Activated gamma-delta T cell treated with anti-CD3 and anti-CD28 coated beads, Interleukin-2, amount 50 U/mL, for 16 hours (primary cell): ENCODE results near the gene TROAP.
"Not testable (repeated sequence)": the region's sequence is repeated elsewhere in the genome, so short reads cannot be mapped to it uniquely, and the experiment has no call there.

ENCODE experiments used
- DNase-seq: peaks from one replicate; pipeline ENCODE4 v3.0.0-alpha.2; 2020; ENCODE audit warnings: low read depth

The TROAP gene

DNA sequence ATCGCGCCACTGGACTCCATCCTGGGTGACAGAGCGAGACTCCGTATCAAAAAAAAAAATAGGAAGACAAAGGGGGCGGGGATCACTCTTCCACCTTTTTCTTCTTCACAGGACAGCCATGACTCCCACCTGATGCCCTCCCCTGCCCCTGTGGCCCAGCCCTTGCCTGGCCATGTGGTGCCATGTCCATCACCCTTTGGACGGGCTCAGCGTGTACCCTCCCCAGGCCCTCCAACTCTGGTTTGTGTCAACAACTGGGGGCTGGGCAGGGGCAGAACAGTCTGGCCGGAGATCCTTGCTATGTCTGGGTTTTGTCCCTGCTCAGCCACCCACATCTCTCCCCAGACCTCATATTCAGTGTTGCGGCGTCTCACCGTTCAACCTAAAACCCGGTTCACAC lies 5.8 kb downstream of the TROAP start:
- DNase-seq = no peak

DNA sequence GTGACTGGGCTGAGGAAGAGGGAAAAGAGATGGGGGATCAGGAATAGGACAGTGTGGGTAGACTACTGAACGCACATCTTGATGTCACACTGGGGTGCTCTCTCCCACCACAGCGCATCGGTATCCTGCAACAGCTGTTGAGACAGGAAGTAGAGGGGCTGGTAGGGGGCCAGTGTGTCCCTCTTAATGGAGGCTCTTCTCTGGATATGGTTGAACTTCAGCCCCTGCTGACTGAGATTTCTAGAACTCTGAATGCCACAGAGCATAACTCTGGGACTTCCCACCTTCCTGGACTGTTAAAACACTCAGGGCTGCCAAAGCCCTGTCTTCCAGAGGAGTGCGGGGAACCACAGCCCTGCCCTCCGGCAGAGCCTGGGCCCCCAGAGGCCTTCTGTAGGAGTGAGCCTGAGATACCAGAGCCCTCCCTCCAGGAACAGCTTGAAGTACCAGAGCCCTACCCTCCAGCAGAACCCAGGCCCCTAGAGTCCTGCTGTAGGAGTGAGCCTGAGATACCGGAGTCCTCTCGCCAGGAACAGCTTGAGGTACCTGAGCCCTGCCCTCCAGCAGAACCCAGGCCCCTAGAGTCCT lies 7.1 kb downstream of the TROAP start:
- DNase-seq = no peak

DNA sequence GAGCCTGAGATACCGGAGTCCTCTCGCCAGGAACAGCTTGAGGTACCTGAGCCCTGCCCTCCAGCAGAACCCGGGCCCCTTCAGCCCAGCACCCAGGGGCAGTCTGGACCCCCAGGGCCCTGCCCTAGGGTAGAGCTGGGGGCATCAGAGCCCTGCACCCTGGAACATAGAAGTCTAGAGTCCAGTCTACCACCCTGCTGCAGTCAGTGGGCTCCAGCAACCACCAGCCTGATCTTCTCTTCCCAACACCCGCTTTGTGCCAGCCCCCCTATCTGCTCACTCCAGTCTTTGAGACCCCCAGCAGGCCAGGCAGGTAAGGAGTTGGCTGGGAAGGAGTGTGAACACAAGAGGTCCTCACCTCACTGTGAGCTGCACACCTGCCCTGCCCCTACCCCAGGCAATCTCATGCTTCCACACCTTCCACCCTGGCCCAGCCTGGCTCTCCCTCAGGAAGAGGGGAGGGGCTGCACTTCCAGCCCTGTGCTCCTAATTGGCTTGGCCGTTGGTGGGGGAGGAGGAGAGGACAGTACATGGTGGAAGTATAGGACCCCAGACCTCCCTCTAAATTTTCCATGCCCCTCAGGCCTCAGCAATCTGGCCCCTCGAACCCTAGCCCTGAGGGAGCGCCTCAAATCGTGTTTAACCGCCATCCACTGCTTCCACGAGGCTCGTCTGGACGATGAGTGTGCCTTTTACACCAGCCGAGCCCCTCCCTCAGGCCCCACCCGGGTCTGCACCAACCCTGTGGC lies 7.8 kb downstream of the TROAP start:
- no peak for DNase-seq

DNA sequence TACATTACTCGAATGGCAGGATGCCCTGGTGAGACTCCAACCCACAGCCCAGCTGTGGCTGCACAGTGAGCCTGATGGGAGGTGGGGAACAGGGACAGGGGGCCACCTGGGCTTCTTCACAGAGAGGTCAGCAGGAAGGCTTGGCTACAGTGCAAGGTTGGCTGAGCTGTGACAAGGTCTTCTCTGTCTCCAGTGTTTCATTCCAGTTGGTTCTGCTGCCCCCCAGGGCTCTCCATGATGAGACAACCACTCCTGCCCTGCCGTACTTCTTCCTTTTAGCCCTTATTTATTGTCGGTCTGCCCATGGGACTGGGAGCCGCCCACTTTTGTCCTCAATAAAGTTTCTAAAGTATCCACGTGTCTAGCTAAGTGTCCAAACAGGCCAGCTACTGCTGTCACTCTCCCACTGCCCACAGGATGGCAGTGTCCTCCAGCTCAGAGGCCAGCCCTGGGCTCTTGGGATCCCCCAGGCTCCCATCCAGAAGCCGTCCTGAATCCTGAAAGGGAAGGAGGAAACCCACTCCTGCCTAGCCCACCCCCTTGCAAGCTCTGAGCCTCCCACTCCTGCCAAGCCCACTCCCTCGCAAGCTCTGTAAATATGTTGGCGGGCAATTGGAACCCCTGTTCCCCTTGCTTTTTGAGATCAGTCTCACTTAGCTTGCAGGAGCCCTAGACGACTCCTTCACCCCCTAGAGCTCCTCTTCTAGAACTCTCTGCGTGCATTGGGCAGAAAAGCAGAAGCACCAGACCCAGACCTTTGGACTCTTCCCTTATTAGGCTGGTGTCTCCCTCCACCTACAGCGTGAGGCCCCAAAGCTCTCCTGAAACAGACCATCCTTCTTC lies 8.5 kb downstream of the TROAP start:
- DNase-seq = no peak

DNA sequence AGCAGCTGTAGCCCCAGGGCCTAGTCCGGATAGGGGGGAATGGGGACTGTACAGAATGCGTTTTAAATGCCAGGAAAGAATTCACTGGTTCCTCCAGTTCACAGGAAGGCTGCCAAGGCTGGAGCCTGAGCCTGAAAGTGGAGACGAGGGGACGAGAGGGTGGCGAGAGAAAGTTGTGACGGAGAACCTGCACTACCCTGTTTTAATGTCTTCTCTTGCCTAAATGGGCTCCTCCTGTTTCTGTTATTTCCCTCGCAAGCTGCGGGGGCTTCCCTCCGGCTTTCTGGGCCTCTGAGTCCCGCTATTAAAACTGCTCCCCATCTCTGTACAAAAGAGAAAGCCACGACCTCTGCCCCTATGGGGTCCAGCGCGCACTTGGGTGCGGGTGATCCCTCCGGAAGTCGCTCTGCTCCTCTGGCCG lies 9.4 kb downstream of the TROAP start:
- no peak for DNase-seq

DNA sequence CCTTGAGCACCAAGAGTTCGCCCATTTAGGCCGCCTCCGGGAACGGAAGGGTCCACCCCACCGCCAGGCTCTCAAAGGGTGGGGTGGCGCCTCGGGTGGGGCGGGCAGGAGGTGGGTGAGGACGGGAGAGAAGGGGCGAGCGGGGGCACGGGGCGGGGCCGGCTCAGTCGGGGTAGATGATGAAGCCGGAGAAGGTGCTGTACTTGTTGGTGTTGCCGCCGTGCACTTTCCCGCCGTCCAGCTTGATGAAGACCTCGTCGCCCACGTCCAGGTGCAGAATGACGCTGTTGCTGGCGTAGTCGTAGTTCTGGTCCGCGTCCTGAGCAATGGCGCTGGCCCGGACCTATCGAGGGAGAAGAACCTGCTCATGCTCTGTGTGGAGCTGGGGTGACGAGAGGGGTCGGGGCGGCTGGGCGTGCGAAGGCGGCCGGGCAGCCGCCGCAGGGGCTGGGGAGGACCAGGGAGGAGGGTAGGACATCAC lies 9.9 kb downstream of the TROAP start:
- DNase-seq = no peak

DNA sequence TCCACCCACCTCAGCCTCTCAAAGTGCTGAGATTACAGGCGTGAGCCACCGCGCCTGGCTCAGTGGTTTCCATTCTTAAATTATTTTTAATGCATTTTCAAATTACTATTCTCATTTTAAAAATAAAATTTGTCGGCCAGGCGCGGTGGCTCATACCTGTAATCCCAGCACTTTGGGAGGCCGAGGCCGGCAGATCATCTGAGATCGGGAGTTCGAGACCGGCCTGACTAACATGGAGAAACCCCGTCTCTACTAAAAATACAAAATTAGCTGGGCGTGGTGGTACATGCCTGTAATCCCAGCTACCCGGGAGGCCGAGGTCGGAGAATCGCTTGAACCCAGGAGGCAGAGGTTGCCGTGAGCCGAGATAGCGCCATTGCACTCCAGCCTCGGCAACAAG lies 10.7 kb downstream of the TROAP start:
- DNase-seq = not testable (repeated sequence)

DNA sequence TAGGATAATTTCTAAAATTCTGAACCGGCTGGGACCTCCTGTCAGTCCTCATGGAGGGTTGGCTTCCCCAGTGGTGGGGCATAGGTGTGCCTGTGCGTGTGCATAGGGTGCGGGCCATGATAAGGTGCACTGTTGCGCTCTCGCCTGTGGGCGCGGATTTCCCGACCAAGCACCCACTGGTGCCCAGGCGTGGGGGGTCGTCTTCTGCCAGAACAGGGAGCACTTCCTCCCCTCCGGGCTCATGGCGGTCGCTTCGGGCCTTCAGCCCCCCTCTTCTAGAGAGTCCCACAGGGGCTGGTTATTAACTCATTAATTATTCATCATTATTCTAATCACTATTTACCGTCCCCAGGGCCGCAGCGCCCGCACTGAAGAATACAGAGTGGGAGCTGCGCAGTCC lies 11.2 kb downstream of the TROAP start:
- DNase-seq = no peak

DNA sequence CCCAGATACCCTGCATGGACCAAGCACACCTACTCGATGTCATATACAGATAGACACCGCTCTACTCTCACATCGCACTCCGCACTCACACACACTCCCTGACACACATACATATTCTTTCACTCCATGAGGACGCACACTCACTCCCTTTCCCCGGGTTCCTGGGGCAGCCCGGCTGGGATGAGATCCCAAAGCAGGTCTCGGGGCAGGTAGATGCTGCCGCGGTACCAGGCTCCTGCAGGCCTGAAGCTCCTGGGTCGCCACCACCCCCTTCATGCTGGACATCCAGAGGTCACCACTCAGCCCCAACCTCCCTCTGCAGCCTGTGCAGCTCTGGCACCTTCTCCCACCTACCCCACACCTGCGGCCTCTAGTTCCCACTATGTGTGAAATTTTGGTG lies 11.6 kb downstream of the TROAP start:
- DNase-seq = no peak

DNA sequence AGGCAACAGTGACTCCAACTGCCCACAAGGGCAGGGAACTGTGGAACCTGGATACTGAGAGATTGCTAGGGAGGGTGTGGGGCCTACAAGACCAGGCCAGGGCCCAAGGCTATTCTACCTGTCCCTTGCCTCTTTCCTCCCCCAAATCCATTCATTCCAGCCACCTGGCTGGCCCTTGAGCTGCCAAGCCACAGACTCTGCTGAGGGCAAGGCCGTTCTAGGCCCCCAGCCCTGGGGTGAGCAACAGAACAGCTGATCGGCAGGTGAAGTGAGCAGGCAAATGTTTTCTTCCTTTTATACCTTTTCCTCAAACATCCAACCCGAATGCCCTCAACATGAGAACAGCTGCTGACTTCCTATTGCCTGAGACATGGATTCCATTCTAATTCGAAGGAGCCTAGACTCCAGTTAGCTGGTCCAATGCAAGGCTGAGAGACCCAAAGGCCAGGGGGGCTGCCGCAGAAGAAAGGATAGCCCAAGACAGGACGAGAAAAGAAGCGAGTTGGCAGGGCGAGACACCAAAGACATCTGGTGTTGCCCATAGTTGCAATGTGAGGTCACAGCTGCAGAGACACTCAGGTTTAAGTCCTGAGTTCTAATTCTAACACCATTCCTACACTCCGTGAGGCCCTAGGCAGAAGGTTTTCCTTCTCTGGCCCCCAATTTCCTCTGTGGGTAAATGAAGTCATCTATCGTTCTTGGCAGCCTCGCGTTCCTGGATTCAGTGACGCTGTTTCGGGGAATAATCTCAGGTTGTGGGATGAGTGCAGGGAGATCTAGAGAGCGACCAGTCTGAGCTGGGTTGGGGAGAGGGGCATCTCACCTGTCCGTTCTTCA lies 12.3 kb downstream of the TROAP start:
- no peak for DNase-seq

DNA sequence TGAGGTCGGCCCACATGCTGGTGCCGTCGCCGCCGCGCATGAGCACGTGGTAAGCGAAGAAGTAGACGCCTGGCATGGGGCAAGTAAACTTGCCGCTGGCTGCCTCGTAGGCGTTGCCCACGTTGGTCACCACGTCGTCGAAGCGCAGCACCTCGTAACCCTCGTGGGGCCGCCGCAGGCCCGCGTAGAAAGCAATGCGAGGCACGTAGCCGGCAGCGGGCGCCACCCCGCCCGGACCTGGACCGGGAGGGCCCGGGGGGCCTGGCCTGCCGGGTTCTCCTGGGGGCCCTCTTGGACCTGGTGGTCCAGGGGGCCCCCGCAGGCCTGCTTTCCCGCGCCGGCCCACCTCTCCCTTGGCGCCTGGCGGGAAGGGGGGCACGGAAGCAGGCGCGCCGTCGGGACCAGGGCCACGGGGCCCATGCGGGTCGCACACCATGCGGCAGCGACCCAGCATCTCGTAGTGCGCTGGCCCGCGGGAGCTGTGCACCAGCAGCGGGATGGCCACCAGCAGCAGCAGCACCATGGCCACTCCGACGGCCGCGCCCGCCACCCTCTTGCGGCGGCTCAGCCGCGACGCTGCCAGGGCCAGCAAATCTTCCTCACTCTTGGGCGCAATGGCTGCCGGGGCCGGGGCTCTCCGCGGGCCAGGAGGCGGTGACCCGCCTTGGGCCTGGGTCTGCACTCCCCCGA lies 13.0 kb downstream of the TROAP start:
- DNase-seq = no peak

DNA sequence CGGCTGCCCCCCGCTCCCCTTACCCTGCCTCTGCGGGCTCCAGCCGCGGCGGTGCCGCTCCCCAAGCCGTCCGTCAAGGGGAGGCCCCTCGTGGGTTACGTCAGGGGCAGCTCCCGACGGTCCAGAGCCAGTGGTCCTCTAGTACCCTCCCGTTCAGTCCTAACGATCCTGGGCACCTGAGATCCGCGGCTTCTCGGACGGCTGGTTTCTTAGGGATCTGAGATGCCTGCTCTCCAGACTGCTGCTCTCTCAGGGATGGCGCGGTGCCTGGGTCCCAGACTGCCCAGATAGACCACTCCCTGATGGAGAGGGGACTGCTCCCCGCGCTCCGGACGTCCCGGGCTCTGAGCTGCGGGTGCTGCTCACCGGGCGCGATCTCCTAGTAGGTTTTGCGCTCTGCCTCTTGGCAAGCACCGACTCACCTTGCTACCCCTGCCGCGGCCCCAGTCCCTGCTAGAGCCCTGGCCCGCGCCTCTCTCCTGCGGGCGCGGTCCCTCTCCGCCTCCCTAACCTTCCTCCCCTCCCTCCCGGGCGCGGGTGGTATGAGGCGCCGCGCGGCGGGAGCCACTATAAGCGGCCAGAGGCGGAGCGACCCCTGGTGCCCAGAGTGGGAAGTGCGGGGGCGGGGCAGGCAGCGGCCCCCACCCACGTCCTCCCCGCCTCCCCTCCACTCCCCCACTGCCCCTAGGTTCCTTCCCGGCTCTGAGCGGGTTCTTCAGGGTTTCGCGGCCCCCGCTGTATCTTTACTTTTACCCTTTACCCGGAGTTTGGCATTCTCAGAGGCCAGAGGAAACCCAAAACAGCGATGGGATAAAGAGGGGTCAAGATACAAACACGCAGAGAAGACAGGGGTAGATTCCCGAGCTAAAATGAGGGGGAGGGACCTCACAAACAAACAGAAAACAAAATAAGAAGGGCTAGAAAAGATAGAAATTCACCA lies 13.9 kb downstream of the TROAP start, which contains the start of gene C1QL4:
Gene C1QL4, minus strand, starts transcription at position 544 of the 940 bp plus-strand sequence. CDS start 711 bp downstream, outside the sequence.
- peak; percentile 87 for DNase-seq

DNA sequence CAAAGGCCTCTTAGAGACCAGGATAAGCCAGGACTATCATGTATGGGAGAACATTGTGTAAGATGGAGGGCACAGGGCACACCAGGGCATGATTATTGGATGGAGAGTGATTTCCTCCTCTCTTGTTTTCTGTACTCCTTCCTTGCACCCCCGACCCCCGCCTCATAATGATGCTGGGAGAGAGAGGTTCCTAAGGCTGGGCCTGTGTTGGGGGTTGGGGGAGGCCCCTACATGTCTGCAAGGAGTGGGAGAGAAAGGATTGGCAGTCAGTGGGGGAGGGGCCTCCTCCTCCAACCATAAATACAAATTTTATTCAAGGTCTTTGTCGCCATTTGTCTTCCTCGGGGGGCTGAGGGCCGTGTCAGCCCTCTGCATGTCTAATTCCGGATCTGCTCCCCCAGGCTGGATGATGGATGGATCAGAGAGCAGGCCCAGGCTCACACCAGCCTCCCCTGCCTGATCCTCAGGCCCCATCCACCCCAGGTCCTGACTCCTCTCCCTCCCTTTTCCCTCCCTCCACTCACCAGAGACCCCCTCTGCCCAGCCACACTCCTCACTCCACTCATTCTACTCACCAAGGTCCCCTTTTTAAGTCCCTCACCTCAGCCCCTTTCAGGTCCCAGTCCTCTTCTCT lies 15.9 kb downstream of the TROAP start:
- no peak for DNase-seq

DNA sequence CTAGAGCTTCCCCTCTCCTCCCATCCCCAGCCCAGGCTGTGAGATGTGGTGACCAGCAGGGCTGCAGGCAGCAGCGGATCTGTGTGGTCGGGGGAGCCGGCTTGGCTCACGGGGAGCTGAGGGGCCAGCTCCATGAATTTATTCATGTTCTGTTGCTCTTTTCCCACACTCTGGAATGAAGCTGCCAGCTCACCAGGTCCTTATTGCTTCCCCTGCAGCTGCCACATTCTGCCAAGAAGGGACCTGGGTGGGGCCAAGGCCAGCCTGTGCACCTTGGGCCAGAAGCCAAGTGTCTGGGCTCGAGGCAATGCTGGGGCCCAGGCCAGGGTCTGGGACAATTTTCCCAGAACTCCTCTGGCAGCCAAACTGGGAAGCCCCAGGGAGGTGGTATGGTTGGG lies 16.4 kb downstream of the TROAP start:
- no peak for DNase-seq

DNA sequence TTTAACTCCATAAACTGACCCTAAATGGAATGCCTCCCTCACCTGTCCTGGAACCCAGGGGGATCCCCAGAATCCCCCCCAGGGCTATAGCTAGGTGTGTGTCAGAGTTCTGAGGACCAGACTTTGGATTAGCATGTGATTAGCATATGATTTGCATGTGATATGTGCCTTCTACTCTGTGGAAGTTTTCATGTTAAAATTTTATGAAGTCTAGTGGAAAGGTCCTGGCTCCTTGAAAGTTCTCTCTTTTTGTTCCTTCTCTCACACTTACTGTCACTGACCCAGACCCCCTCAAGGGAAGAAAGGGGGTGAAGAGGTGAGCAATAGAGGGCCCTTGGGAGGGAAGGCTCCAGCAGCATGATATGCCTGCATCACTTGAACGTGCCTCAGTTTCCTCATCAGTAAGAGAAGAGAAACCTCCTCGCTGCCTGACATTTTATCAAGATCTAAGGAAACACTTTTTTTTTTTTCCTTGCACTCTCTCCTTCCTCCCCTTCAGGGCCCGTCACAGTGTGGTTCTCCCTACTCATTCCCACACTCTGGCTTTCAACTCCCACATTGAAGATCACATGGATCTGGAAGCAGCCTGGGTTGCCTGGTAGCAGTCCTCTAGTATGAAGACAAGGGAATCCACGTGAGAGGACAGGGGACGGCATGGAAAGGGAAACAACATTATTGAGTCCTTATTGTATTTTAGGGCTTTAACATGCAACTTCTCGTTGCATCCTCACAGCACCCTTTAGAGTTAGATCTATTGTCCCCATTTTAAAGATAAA lies 17.2 kb downstream of the TROAP start:
- no peak for DNase-seq

DNA sequence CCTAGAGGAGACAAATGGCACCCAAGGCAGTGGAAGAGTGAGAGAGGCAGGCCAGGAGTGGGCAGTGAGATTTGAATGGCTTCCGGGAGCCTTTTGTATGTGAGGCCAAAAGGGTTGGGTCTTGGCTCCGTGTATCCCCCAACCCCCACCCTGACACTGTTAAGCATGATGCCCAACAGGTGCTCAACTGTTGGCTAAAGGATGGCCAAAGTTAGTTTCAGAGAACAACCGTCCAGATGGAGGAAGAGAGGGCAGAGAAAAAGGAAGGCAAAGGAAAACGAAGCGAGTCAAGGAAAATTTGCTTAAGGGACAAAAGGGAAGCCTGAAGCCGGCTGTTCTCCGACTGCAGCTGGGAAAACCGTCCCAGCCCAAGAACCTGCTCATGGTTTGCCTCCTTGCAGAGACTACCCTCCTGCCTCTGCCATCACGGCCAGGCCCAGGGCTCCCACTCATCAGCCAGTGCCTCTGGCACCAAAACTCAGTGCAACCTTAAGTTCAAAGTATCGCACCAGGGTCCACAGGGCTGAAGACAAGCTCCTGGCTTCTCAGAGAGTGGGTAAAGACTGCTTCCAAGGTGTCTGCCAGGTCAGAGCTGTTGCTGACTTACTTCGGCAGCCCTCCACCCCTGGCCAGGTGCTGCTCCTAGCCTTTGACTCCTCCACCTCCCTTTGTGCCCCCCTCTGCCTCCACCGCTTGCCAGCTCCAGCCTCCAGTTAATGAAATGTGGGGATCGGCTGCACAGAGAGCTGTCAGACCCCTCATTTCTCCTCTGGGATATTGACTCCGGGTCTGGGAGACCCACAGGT lies 18.1 kb downstream of the TROAP start:
- no peak for DNase-seq

DNA sequence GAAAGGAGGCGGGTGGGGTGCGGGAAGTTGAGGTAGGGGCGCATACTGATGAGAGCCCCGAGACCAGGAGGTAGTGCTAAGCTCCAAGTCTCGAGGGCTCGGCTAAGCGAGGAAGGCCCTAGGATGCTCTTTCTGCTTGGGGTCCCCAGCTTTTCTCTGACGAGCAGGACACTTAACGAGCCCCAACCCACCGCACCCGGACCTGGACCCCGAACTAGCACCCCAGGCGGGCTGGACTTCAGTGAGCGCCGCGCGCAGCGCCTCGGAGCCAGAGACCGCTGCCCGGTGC lies 18.7 kb downstream of the TROAP start:
- no peak for DNase-seq
